K562 (cell line): ENCODE results near the gene TMEM156. TPM values are rescaled to one million over a fixed set of nuclear protein-coding genes. Genes with fewer than 3 reads are reported as not detected.

Experiments
- ARID1B ChIP-seq: fragments of 450-650 bp; IDR thresholded peaks from 2 replicates; pipeline ENCODE4 v1.6.1; 2016; ENCODE audit warnings: antibody characterized with exemption, mild to moderate bottlenecking, inconsistent platforms
- ARNT ChIP-seq, 2 experiments: fragments of 450-650 bp; IDR thresholded peaks; 2 replicates each; pipeline ENCODE4 v1.6.1; 2016; ENCODE audit warnings: mild to moderate bottlenecking in 1 of 2
- ATF7 ChIP-seq: fragments of 450-650 bp; IDR thresholded peaks from 2 replicates; pipeline ENCODE4 v1.7.1; 2014; ENCODE audit warnings: mild to moderate bottlenecking, moderate library complexity
- CBX1 ChIP-seq: sonication (generic); IDR thresholded peaks from 2 replicates; pipeline ENCODE4 v1.6.1; 2016; ENCODE audit warnings: antibody characterized with exemption, low read depth, mild to moderate bottlenecking
- CREB3L1 ChIP-seq: fragments of 450-650 bp; IDR thresholded peaks from 2 replicates; pipeline ENCODE4 v1.6.1; 2014; ENCODE audit warnings: low read depth, mild to moderate bottlenecking, moderate library complexity, borderline replicate concordance
- CUX1 ChIP-seq: fragments of 200-800 bp; sonication (Bioruptor generic); IDR thresholded peaks from 2 replicates; pipeline ENCODE4 v1.6.1; 2016; ENCODE audit warnings: missing genetic modification characterization, missing compliant biosample characterization
- DDX20 ChIP-seq: fragments of 450-650 bp; IDR thresholded peaks from 2 replicates; pipeline ENCODE4 v1.6.1; 2016; ENCODE audit warnings: missing genetic modification characterization, low read depth, mild to moderate bottlenecking, missing compliant biosample characterization, moderate library complexity
- EHMT2 ChIP-seq: fragments of 450-650 bp; IDR thresholded peaks from 2 replicates; pipeline ENCODE4 v1.6.1; 2018; ENCODE audit warnings: antibody characterized with exemption
- GABPB1 ChIP-seq: sonication (generic); formaldehyde crosslinking; IDR thresholded peaks from 2 replicates; pipeline ENCODE4 v1.8.0; 2022; ENCODE audit warnings: mild to moderate bottlenecking, missing genetic modification reagents
- KDM1A ChIP-seq, 2 experiments: fragments of 450-650 bp; IDR thresholded peaks; 2 replicates each; pipeline ENCODE4 v1.6.1; 2016; ENCODE audit warnings: mild to moderate bottlenecking in 2 of 2
- NONO ChIP-seq, 2 experiments: fragments of 200-400 bp in 1 of 2; fragments of 450-650 bp in 1 of 2; formaldehyde crosslinking in 1 of 2; IDR thresholded peaks; 2 replicates each; pipeline ENCODE4 v1.6.1; 2017; ENCODE audit warnings: low read depth in 2 of 2, mild to moderate bottlenecking in 2 of 2, moderate library complexity in 2 of 2, low read length in 1 of 2
- OTX1 ChIP-seq: fragments of 450-650 bp; formaldehyde crosslinking; IDR thresholded peaks from 2 replicates; pipeline ENCODE4 v1.4.0; 2022; ENCODE audit warnings: mild to moderate bottlenecking
- RBM15 ChIP-seq: fragments of 200-400 bp; formaldehyde crosslinking; IDR thresholded peaks from 2 replicates; pipeline ENCODE4 v1.6.1; 2018; ENCODE audit warnings: mild to moderate bottlenecking, low read length, moderate library complexity; ENCODE audit not compliant: insufficient read depth
- RBM39 ChIP-seq: fragments of 200-400 bp; formaldehyde crosslinking; optimal IDR thresholded peaks from 2 replicates; pipeline ENCODE3; 2018; ENCODE audit warnings: low read depth, low read length
- SMAD4 ChIP-seq: fragments of 250-450 bp; sonication (Bioruptor Pico); conservative IDR thresholded peaks from 2 replicates; pipeline ENCODE4 v1.8.0; 2021; ENCODE audit warnings: inconsistent platforms, mild to moderate bottlenecking, moderate library complexity
- SMARCE1 ChIP-seq: fragments of 450-650 bp; IDR thresholded peaks from 2 replicates; pipeline ENCODE4 v1.7.1; 2016; ENCODE audit warnings: mild to moderate bottlenecking
- TAF1 ChIP-seq: IDR thresholded peaks from 2 replicates; pipeline ENCODE4 v1.6.1; 2011; ENCODE audit warnings: mild to moderate bottlenecking, low read length, moderate library complexity; ENCODE audit not compliant: insufficient read depth, control insufficient read depth, severe bottlenecking; ENCODE audit errors: extremely low read depth
- TARDBP ChIP-seq: fragments of 450-650 bp; IDR thresholded peaks from 2 replicates; pipeline ENCODE4 v1.6.1; 2016
- VEZF1 ChIP-seq: fragments of 200-800 bp; sonication (Bioruptor generic); IDR thresholded peaks from 2 replicates; pipeline ENCODE4 v1.6.1; 2017; ENCODE audit warnings: missing genetic modification characterization, missing compliant biosample characterization
- ZNF280A ChIP-seq: fragments of 450-650 bp; IDR thresholded peaks from 2 replicates; pipeline ENCODE4 v1.6.1; 2018; ENCODE audit warnings: mild to moderate bottlenecking, low read depth; ENCODE audit not compliant: partially characterized antibody
- ZNF75A ChIP-seq: fragments of 450-650 bp; formaldehyde crosslinking; IDR thresholded peaks from 2 replicates; pipeline ENCODE4 v1.4.0; 2020; ENCODE audit warnings: mild to moderate bottlenecking
- polyA plus RNA-seq, 8 experiments: library from polyadenylated mRNA; depleted of rRNA in 4 of 8; stranded (reverse) in 5 of 8; unstranded in 3 of 8; fragments of >200 nt; fragmentation: Nextera tagmentation in 2 of 8; fragmentation: Illumina TruSeq in 1 of 8; extraction: Ambion mirVana in 2 of 8; extraction: Trizol in 1 of 8; gene quantifications; 2 replicates each; pipeline versions ENCODE4 v1.2.1 to v1.2.3, GENCODE V29; 2011 to 2014; ENCODE audit warnings: inconsistent platforms in 1 of 8, missing spikeins in 1 of 8
- total RNA-seq, 7 experiments: library from RNA; depleted of rRNA in 6 of 7; stranded (reverse); fragments of >200 nt in 6 of 7; fragmentation: Illumina TruSeq in 2 of 7; extraction: Trizol in 2 of 7; gene quantifications; 2 replicates each; pipeline versions ENCODE4 v1.2.1 to v1.2.3, GENCODE V29; 2011 to 2021; ENCODE audit warnings: low replicate concordance in 1 of 7

The TMEM156 gene
- total and polyA plus RNA-seq, 9 of the 15 experiments (the other 6 are each of a cell fraction or from before 2014, with no cell fraction given): 3.5 to 9.6 (median 6.4) TPM

- TF ChIP-seq VEZF1 (CRISPR knock-in tag) (0 out of 2 replicates have a peak, but pooled peaks have one; percentile 31), RBM39 (no peak), SMARCE1 (peak; percentile 74), SMAD4 (peak; percentile 73), OTX1 (CRISPR knock-in tag) (no peak), EHMT2 (no peak), ARNT (IDR thresholded peaks at IDR 0.05) (no peak), CUX1 (CRISPR knock-in tag) (no peak), CREB3L1 (no peak), KDM1A (IDR thresholded peaks at IDR 0.05) (peak; percentile 21 to 56; a peak in 2 of 4 replicates), CBX1 (0 out of 2 replicates have a peak, but pooled peaks have one; percentile 37), GABPB1 (no peak), DDX20 (tag) (no peak), TAF1 (no peak), ZNF75A (no peak), ZNF280A (no peak), ARID1B (peak; percentile 66), ATF7 (peak; percentile 40; the same call in 1 of the 2 replicates), RBM15 (no peak), TARDBP (no peak), NONO (IDR thresholded peaks at IDR 0.05; ENCODE audit: low read depth in 2 of 2, low read length in 1 of 2) (no peak)
Measured at GRCh38 chr4:39046249-39046648, 14.0 kb upstream of the TMEM156 start (continued).
